K562 (cell line): Measurements from ENCODE around the gene CCDC117. TPM values are rescaled to one million over a fixed set of nuclear protein-coding genes. Genes with fewer than 3 reads are reported as not detected.
A peak's percentile ranks its signal among the peaks of the same experiment; 100 is the strongest.

Experiments
- CBX3 ChIP-seq, 2 experiments: IDR thresholded peaks; 1 replicate in 1 of 2; 2 replicates in 1 of 2; pipeline ENCODE4 v1.6.1; 2012; ENCODE audit warnings: inconsistent platforms in 2 of 2, low read length in 2 of 2, borderline replicate concordance in 1 of 2, control low read depth in 1 of 2
- CCNT2 ChIP-seq: IDR thresholded peaks from 2 replicates; pipeline ENCODE4 v1.6.1; 2011; ENCODE audit warnings: borderline replicate concordance, low read depth, mild to moderate bottlenecking, moderate library complexity, mixed read lengths, low read length; ENCODE audit not compliant: insufficient read length; ENCODE audit errors: extremely low read depth
- CREB5 ChIP-seq: fragments of 250-450 bp; sonication (Bioruptor Pico); IDR thresholded peaks from 2 replicates; pipeline ENCODE4 v1.5.0; 2020; ENCODE audit warnings: mild to moderate bottlenecking
- CREM ChIP-seq: IDR thresholded peaks from 2 replicates; pipeline ENCODE4 v1.6.1; 2014; ENCODE audit warnings: antibody characterized with exemption, low read depth
- DIDO1 ChIP-seq: fragments of 450-650 bp; IDR thresholded peaks from 2 replicates; pipeline ENCODE4 v1.6.1; 2016; ENCODE audit warnings: low read depth, missing biosample characterization, missing genetic modification characterization
- KDM5B ChIP-seq: fragments of 200-600 bp; sonication (generic); IDR thresholded peaks from 2 replicates; pipeline ENCODE4 v1.6.1; 2012; ENCODE audit warnings: low read depth, mild to moderate bottlenecking, moderate library complexity, low read length, control low read depth, inconsistent platforms; ENCODE audit not compliant: insufficient replicate concordance
- KHSRP ChIP-seq: fragments of 450-650 bp; IDR thresholded peaks from 2 replicates; pipeline ENCODE4 v1.6.1; 2017
- NCOA2 ChIP-seq, 2 experiments: fragments of 450-650 bp; IDR thresholded peaks; 2 replicates each; pipeline ENCODE4 v1.6.1; 2018; ENCODE audit warnings: mild to moderate bottlenecking in 2 of 2, moderate library complexity in 1 of 2; ENCODE audit not compliant: partially characterized antibody in 2 of 2
- NUFIP1 ChIP-seq: fragments of 450-650 bp; IDR thresholded peaks from 2 replicates; pipeline ENCODE4 v1.6.1; 2018; ENCODE audit not compliant: partially characterized antibody
- THRB ChIP-seq: fragments of 450-650 bp; formaldehyde crosslinking; conservative IDR thresholded peaks from 2 replicates; pipeline ENCODE4 v1.4.0; 2022; ENCODE audit warnings: mild to moderate bottlenecking, missing genetic modification characterization
- XRCC3 ChIP-seq: fragments of 450-650 bp; IDR thresholded peaks from 2 replicates; pipeline ENCODE4 v1.6.1; 2017; ENCODE audit warnings: mild to moderate bottlenecking, moderate library complexity
- ZBTB1 ChIP-seq: sonication (generic); formaldehyde crosslinking; IDR thresholded peaks from 2 replicates; pipeline ENCODE4 v1.8.1; 2023; ENCODE audit warnings: missing genetic modification reagents, low read depth, mild to moderate bottlenecking, borderline replicate concordance
- ZNF436 ChIP-seq: fragments of 250-450, 450-650 bp; sonication (Bioruptor Pico); formaldehyde crosslinking; IDR thresholded peaks from 2 replicates; pipeline ENCODE4 v1.7.0; 2020; ENCODE audit warnings: mild to moderate bottlenecking
- ZNF444 ChIP-seq: fragments of 250-450 bp; sonication (Bioruptor Pico); IDR thresholded peaks from 2 replicates; pipeline ENCODE4 v1.4.0; 2020; ENCODE audit warnings: mild to moderate bottlenecking, moderate library complexity
- ZNF518B ChIP-seq: fragments of 250-450 bp; sonication (Bioruptor Pico); IDR thresholded peaks from 2 replicates; pipeline ENCODE4 v1.5.0; 2021; ENCODE audit warnings: mild to moderate bottlenecking, moderate library complexity
- polyA plus RNA-seq, 8 experiments: library from polyadenylated mRNA; depleted of rRNA in 4 of 8; stranded (reverse) in 5 of 8; unstranded in 3 of 8; fragments of >200 nt; fragmentation: Nextera tagmentation in 2 of 8; fragmentation: Illumina TruSeq in 1 of 8; extraction: Ambion mirVana in 2 of 8; extraction: Trizol in 1 of 8; gene quantifications; 2 replicates each; pipeline versions ENCODE4 v1.2.1 to v1.2.3, GENCODE V29; 2011 to 2014; ENCODE audit warnings: inconsistent platforms in 1 of 8, missing spikeins in 1 of 8
- total RNA-seq, 7 experiments: library from RNA; depleted of rRNA in 6 of 7; stranded (reverse); fragments of >200 nt in 6 of 7; fragmentation: Illumina TruSeq in 2 of 7; extraction: Trizol in 2 of 7; gene quantifications; 2 replicates each; pipeline versions ENCODE4 v1.2.1 to v1.2.3, GENCODE V29; 2011 to 2021; ENCODE audit warnings: low replicate concordance in 1 of 7
- TF ChIP-seq, protein P1 (sequence below): sonication (generic); formaldehyde crosslinking; IDR thresholded peaks from 2 replicates; pipeline ENCODE4 v1.8.1; 2023; ENCODE audit warnings: mild to moderate bottlenecking, missing genetic modification reagents, moderate library complexity
- TF ChIP-seq, protein P2 (sequence below): IDR thresholded peaks from 3 replicates; pipeline ENCODE4 v1.6.1; 2011; ENCODE audit warnings: borderline replicate concordance, mild to moderate bottlenecking; ENCODE audit not compliant: insufficient read length, insufficient read depth

CCDC117 gene
- total and polyA plus RNA-seq, 9 of the 15 experiments (the other 6 are each of a cell fraction or from before 2014, with no cell fraction given): 5.7 to 23.3 (median 15.8) TPM

DNA sequence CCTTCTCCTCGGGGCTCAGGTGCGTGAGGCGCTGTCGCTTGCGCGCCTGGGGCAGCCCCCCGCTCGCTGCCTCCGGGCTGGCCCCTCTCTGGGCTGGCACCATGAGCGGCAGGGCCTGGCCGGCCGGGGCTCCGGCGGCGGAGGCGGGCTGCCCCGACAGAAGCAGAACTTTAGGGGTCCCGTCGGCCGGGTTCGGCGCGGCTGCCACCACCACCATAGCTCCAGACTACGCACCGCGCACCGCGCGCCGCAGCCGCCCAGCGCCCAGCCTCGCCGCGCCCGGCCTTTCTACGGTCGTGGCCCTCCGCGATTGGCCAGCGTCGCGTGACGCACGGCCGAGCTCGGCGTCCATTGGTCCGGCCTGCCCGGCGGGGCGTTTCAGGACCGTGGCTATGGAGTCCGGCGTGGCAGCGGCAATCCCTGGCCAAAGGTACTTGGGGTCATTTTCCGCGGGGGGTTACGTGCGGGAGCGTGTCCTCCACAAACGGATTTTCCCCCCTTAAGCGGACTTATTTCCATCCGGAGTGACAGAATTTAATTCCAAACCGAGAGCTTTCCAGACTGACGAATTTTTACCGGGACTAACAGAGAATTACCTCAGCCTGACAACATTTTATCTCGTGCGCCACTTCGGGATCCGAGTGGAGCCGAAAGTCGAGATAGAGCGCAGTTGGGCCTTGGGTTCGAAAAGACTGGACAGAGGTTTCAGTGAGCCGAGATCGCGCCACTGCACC lies 28.0 kb downstream of the CCDC117 start, which contains the start of gene XBP1 (continued):
- TF ChIP-seq ZNF518B (CRISPR knock-in tag) (no peak), THRB (no peak), KHSRP (no peak), KDM5B (peak; percentile 92), NCOA2 (IDR thresholded peaks at IDR 0.05; ENCODE audit: partially characterized antibody in 2 of 2) (no peak), ZNF444 (no peak), NUFIP1 (no peak), ZBTB1 (no peak), CBX3 (IDR thresholded peaks at IDR 0.05; ENCODE audit: borderline replicate concordance in 1 of 2, low read length in 2 of 2) (no peak), CCNT2 (peak; percentile 80), ZNF436 (CRISPR knock-in tag) (no peak), XRCC3 (no peak), CREM (peak; percentile 71), CREB5 (CRISPR knock-in tag) (no peak), DIDO1 (tag) (no peak)
- TF ChIP-seq, protein P1, sequence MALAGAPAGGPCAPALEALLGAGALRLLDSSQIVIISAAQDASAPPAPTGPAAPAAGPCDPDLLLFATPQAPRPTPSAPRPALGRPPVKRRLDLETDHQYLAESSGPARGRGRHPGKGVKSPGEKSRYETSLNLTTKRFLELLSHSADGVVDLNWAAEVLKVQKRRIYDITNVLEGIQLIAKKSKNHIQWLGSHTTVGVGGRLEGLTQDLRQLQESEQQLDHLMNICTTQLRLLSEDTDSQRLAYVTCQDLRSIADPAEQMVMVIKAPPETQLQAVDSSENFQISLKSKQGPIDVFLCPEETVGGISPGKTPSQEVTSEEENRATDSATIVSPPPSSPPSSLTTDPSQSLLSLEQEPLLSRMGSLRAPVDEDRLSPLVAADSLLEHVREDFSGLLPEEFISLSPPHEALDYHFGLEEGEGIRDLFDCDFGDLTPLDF (CRISPR knock-in tag): no peak
- TF ChIP-seq, protein P2, sequence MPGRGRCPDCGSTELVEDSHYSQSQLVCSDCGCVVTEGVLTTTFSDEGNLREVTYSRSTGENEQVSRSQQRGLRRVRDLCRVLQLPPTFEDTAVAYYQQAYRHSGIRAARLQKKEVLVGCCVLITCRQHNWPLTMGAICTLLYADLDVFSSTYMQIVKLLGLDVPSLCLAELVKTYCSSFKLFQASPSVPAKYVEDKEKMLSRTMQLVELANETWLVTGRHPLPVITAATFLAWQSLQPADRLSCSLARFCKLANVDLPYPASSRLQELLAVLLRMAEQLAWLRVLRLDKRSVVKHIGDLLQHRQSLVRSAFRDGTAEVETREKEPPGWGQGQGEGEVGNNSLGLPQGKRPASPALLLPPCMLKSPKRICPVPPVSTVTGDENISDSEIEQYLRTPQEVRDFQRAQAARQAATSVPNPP: no peak
